HEK293 (cell line): ENCODE measurements around the gene KRIT1.
A peak's percentile ranks its signal among the peaks of the same experiment; 100 is the strongest.

Experiments
- EGR2 ChIP-seq: fragments of 450-650 bp; formaldehyde crosslinking; IDR thresholded peaks from 2 replicates; pipeline ENCODE4 v1.5.1; 2016; ENCODE audit warnings: low read depth, missing biosample characterization, missing genetic modification characterization
- GLIS2 ChIP-seq: fragments of 450-650 bp; formaldehyde crosslinking; IDR thresholded peaks from 2 replicates; pipeline ENCODE4 v1.5.1; 2016; ENCODE audit warnings: missing biosample characterization, missing genetic modification characterization
- HOXA7 ChIP-seq: sonication (generic); formaldehyde crosslinking; IDR thresholded peaks from 2 replicates; pipeline ENCODE4 v1.8.1; 2022; ENCODE audit warnings: missing genetic modification reagents, borderline replicate concordance
- INSM2 ChIP-seq: fragments of 450-650 bp; formaldehyde crosslinking; IDR thresholded peaks from 2 replicates; pipeline ENCODE4 v1.5.1; 2016; ENCODE audit warnings: missing biosample characterization, missing genetic modification characterization
- KLF8 ChIP-seq: fragments of 450-650 bp; formaldehyde crosslinking; IDR thresholded peaks from 2 replicates; pipeline ENCODE4 v1.5.1; 2016; ENCODE audit warnings: missing biosample characterization, missing genetic modification characterization
- SP2 ChIP-seq: fragments of 450-650 bp; formaldehyde crosslinking; IDR thresholded peaks from 2 replicates; pipeline ENCODE4 v1.5.1; 2016; ENCODE audit warnings: missing biosample characterization, missing genetic modification characterization
- SP3 ChIP-seq: fragments of 450-650 bp; formaldehyde crosslinking; IDR thresholded peaks from 2 replicates; pipeline ENCODE4 v1.5.1; 2016; ENCODE audit warnings: missing biosample characterization, missing genetic modification characterization
- ZBTB11 ChIP-seq: fragments of 450-650 bp; formaldehyde crosslinking; conservative IDR thresholded peaks from 2 replicates; pipeline ENCODE4 v1.5.1; 2016; ENCODE audit warnings: low read depth, missing biosample characterization, missing genetic modification characterization
- ZFHX2 ChIP-seq: fragments of 450-650 bp; formaldehyde crosslinking; conservative IDR thresholded peaks from 2 replicates; pipeline ENCODE4 v1.5.1; 2016; ENCODE audit warnings: missing biosample characterization, missing genetic modification characterization
- ZFP37 ChIP-seq: fragments of 450-650 bp; formaldehyde crosslinking; IDR thresholded peaks from 2 replicates; pipeline ENCODE4 v1.5.1; 2016; ENCODE audit warnings: missing biosample characterization, missing genetic modification characterization
- ZNF16 ChIP-seq: fragments of 450-650 bp; formaldehyde crosslinking; IDR thresholded peaks from 2 replicates; pipeline ENCODE4 v1.5.1; 2016; ENCODE audit warnings: low read depth, missing biosample characterization, missing genetic modification characterization
- ZNF18 ChIP-seq: fragments of 450-650 bp; formaldehyde crosslinking; IDR thresholded peaks from 2 replicates; pipeline ENCODE4 v1.5.1; 2016; ENCODE audit warnings: missing biosample characterization, missing genetic modification characterization
- ZNF530 ChIP-seq: fragments of 450-650 bp; formaldehyde crosslinking; IDR thresholded peaks from 2 replicates; pipeline ENCODE4 v1.5.1; 2016; ENCODE audit warnings: low read depth, missing biosample characterization, missing genetic modification characterization
- ZNF558 ChIP-seq: fragments of 450-650 bp; formaldehyde crosslinking; IDR thresholded peaks from 2 replicates; pipeline ENCODE4 v1.5.1; 2016; ENCODE audit warnings: missing biosample characterization, missing genetic modification characterization
- ZNF654 ChIP-seq: fragments of 450-650 bp; formaldehyde crosslinking; IDR thresholded peaks from 2 replicates; pipeline ENCODE4 v1.5.1; 2016; ENCODE audit warnings: low read depth, missing biosample characterization, missing genetic modification characterization
- ZNF658 ChIP-seq: fragments of 450-650 bp; formaldehyde crosslinking; IDR thresholded peaks from 2 replicates; pipeline ENCODE4; 2016; ENCODE audit warnings: missing biosample characterization, missing genetic modification characterization
- ZNF677 ChIP-seq: fragments of 450-650 bp; IDR thresholded peaks from 2 replicates; pipeline ENCODE4 v1.5.0; 2018; ENCODE audit warnings: missing biosample characterization, mild to moderate bottlenecking, missing genetic modification characterization, moderate library complexity
- ZNF704 ChIP-seq: fragments of 450-650 bp; formaldehyde crosslinking; IDR thresholded peaks from 2 replicates; pipeline ENCODE4 v1.5.1; 2016; ENCODE audit warnings: missing biosample characterization, missing genetic modification characterization
- ZNF747 ChIP-seq: fragments of 450-650 bp; formaldehyde crosslinking; IDR thresholded peaks from 2 replicates; pipeline ENCODE4 v1.5.1; 2016; ENCODE audit warnings: missing biosample characterization, missing genetic modification characterization
- ZSCAN4 ChIP-seq: fragments of 450-650 bp; formaldehyde crosslinking; IDR thresholded peaks from 2 replicates; pipeline ENCODE4 v1.5.1; 2017; ENCODE audit warnings: missing biosample characterization, missing genetic modification characterization
- TF ChIP-seq, protein P1 (sequence below): fragments of 450-650 bp; formaldehyde crosslinking; IDR thresholded peaks from 2 replicates; pipeline ENCODE4 v1.5.1; 2016; ENCODE audit warnings: missing biosample characterization, missing genetic modification characterization
- TF ChIP-seq, protein P2 (sequence below): fragments of 450-650 bp; IDR thresholded peaks from 2 replicates; pipeline ENCODE4 v1.5.1; 2018; ENCODE audit warnings: missing biosample characterization, mild to moderate bottlenecking, missing genetic modification characterization
- TF ChIP-seq, protein P3 (sequence below): fragments of 450-650 bp; formaldehyde crosslinking; IDR thresholded peaks from 2 replicates; pipeline ENCODE4 v1.5.1; 2016; ENCODE audit warnings: missing biosample characterization, missing genetic modification characterization

KRIT1 gene

GRCh38 chr7:92245487-92246359 is at the start of gene KRIT1, which contains the start of gene ANKIB1 (continued):
- peak; percentile 27; the same call in 1 of the 2 replicates for TF ChIP-seq ZNF18 (tag by site-specific recombination)
- TF ChIP-seq EGR2: peak; percentile 57
- TF ChIP-seq ZNF658: no peak
- TF ChIP-seq SP3 (tag by site-specific recombination): peak; percentile 63
- TF ChIP-seq, protein P1, sequence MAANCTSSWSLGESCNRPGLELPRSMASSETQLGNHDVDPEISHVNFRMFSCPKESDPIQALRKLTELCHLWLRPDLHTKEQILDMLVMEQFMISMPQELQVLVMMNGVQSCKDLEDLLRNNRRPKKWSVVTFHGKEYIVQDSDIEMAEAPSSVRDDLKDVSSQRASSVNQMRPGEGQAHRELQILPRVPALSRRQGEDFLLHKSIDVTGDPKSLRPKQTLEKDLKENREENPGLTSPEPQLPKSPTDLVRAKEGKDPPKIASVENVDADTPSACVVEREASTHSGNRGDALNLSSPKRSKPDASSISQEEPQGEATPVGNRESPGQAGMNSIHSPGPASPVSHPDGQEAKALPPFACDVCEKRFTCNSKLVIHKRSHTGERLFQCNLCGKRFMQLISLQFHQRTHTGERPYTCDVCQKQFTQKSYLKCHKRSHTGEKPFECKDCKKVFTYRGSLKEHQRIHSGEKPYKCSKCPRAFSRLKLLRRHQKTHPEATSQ: no peak; the same call in 1 of the 2 replicates
- TF ChIP-seq ZFP37: peak; percentile 66; the same call in 1 of the 2 replicates
- 0 out of 2 replicates have a peak, but pooled peaks have one; percentile 66 for TF ChIP-seq KLF8 (tag by site-specific recombination)
- no peak for TF ChIP-seq ZNF16 (tag by site-specific recombination)
- no peak for TF ChIP-seq ZNF747
- TF ChIP-seq SP2 (tag by site-specific recombination): peak; percentile 77
- TF ChIP-seq ZNF530 (tag by site-specific recombination): no peak
- TF ChIP-seq ZNF677 (tag by site-specific recombination): no peak
- TF ChIP-seq GLIS2 (tag by site-specific recombination): peak; percentile 71
- no peak for TF ChIP-seq ZSCAN4 (tag by site-specific recombination)
- no peak for TF ChIP-seq ZNF704 (tag by site-specific recombination)
- TF ChIP-seq, protein P2, sequence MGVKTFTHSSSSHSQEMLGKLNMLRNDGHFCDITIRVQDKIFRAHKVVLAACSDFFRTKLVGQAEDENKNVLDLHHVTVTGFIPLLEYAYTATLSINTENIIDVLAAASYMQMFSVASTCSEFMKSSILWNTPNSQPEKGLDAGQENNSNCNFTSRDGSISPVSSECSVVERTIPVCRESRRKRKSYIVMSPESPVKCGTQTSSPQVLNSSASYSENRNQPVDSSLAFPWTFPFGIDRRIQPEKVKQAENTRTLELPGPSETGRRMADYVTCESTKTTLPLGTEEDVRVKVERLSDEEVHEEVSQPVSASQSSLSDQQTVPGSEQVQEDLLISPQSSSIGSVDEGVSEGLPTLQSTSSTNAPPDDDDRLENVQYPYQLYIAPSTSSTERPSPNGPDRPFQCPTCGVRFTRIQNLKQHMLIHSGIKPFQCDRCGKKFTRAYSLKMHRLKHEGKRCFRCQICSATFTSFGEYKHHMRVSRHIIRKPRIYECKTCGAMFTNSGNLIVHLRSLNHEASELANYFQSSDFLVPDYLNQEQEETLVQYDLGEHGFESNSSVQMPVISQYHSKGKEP (tag by site-specific recombination): no peak
- TF ChIP-seq ZNF654: no peak
- TF ChIP-seq ZNF558 (tag by site-specific recombination): peak; percentile 38; the same call in 1 of the 2 replicates
- TF ChIP-seq ZBTB11 (tag by site-specific recombination): peak; percentile 92
- TF ChIP-seq HOXA7 (CRISPR knock-in tag): no peak
- TF ChIP-seq INSM2 (tag by site-specific recombination): no peak
- peak; percentile 76 for TF ChIP-seq ZFHX2 (tag by site-specific recombination)
- TF ChIP-seq, protein P3, sequence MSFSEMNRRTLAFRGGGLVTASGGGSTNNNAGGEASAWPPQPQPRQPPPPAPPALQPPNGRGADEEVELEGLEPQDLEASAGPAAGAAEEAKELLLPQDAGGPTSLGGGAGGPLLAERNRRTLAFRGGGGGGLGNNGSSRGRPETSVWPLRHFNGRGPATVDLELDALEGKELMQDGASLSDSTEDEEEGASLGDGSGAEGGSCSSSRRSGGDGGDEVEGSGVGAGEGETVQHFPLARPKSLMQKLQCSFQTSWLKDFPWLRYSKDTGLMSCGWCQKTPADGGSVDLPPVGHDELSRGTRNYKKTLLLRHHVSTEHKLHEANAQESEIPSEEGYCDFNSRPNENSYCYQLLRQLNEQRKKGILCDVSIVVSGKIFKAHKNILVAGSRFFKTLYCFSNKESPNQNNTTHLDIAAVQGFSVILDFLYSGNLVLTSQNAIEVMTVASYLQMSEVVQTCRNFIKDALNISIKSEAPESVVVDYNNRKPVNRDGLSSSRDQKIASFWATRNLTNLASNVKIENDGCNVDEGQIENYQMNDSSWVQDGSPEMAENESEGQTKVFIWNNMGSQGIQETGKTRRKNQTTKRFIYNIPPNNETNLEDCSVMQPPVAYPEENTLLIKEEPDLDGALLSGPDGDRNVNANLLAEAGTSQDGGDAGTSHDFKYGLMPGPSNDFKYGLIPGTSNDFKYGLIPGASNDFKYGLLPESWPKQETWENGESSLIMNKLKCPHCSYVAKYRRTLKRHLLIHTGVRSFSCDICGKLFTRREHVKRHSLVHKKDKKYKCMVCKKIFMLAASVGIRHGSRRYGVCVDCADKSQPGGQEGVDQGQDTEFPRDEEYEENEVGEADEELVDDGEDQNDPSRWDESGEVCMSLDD (tag by site-specific recombination): peak; percentile 66; the same call in 1 of the 2 replicates
